Liver (tissue), 9 donors: ENCODE results near the gene AATK. TPM values are rescaled to one million over a fixed set of nuclear protein-coding genes. Genes with fewer than 3 reads are reported as not detected.

Experiments used
- DNase-seq: peaks from one replicate; pipeline ENCODE4 v3.0.0-alpha.2; 2017; ENCODE audit warnings: low spot score
- H3K27ac ChIP-seq, 2 donors: one replicate each; pipeline ENCODE4 v1.7.0; 2013; ENCODE audit warnings: inconsistent platforms in 2 of 2, low read length in 2 of 2, control low read depth in 1 of 2, low read depth in 1 of 2, mild to moderate bottlenecking in 1 of 2
- H3K27me3 ChIP-seq, 4 donors: one replicate each; pipeline versions ENCODE4 v1.6.1 to v1.7.0; 2013; ENCODE audit warnings: low read length in 3 of 4, inconsistent platforms in 1 of 4, mild to moderate bottlenecking in 1 of 4, moderate library complexity in 1 of 4; ENCODE audit not compliant: control insufficient read depth in 4 of 4, insufficient read depth in 4 of 4
- H3K36me3 ChIP-seq, 4 donors: one replicate each; pipeline versions ENCODE4 v1.6.1 to v1.7.0; 2013; ENCODE audit warnings: low read length in 3 of 4, mild to moderate bottlenecking in 3 of 4, low read depth in 1 of 4, moderate library complexity in 1 of 4; ENCODE audit not compliant: control insufficient read depth in 4 of 4, insufficient read depth in 3 of 4
- H3K4me1 ChIP-seq, 4 donors: one replicate each; pipeline versions ENCODE4 v1.6.1 to v1.7.0; 2013; ENCODE audit warnings: low read length in 3 of 4, mild to moderate bottlenecking in 3 of 4, moderate library complexity in 1 of 4; ENCODE audit not compliant: control insufficient read depth in 4 of 4, insufficient read depth in 4 of 4
- H3K4me3 ChIP-seq, 3 donors: one replicate each; pipeline versions ENCODE4 v1.6.1 to v1.7.0; 2013; ENCODE audit warnings: low read length in 3 of 3, control low read depth in 1 of 3, low read depth in 1 of 3, mild to moderate bottlenecking in 1 of 3
- H3K9ac ChIP-seq, 2 donors: one replicate each; pipeline ENCODE4 v1.7.0; 2013; ENCODE audit warnings: low read length in 2 of 2, mild to moderate bottlenecking in 2 of 2, moderate library complexity in 2 of 2, control low read depth in 1 of 2, low read depth in 1 of 2
- H3K9me3 ChIP-seq, 4 donors: one replicate each; pipeline versions ENCODE4 v1.6.1 to v1.7.0; 2013; ENCODE audit warnings: low read length in 3 of 4; ENCODE audit not compliant: control insufficient read depth in 4 of 4
- CTCF ChIP-seq: fragments of 150-350 bp; IDR thresholded peaks from 2 replicates; pipeline ENCODE4 v1.5.1; 2017; ENCODE audit warnings: improper control_type of control experiment, low read depth, low read length; ENCODE audit not compliant: missing input control
- EGR1 ChIP-seq, 2 donors: IDR thresholded peaks; 2 replicates each; pipeline ENCODE4 v1.6.1; 2016 to 2018; ENCODE audit warnings: antibody characterized with exemption in 2 of 2, low read depth in 2 of 2
- FOXA1 ChIP-seq: IDR thresholded peaks from 2 replicates; pipeline ENCODE4 v1.6.1; 2016; ENCODE audit warnings: antibody characterized with exemption
- FOXA2 ChIP-seq: IDR thresholded peaks from 2 replicates; pipeline ENCODE4 v1.6.1; 2016; ENCODE audit warnings: antibody characterized with exemption
- GABPA ChIP-seq, 2 donors: IDR thresholded peaks in 1 of 2; conservative IDR thresholded peaks in 1 of 2; 2 replicates each; pipeline ENCODE4 v1.6.1; 2016; ENCODE audit warnings: antibody characterized with exemption in 2 of 2, mild to moderate bottlenecking in 1 of 2, moderate library complexity in 1 of 2
- HNF4A ChIP-seq, 2 donors: conservative IDR thresholded peaks; 2 replicates each; pipeline ENCODE4 v1.6.1; 2016; ENCODE audit warnings: antibody characterized with exemption in 2 of 2, mild to moderate bottlenecking in 2 of 2
- HNF4G ChIP-seq: IDR thresholded peaks from 2 replicates; pipeline ENCODE4 v1.6.1; 2016; ENCODE audit warnings: antibody characterized with exemption
- JUND ChIP-seq, 2 donors: IDR thresholded peaks; 2 replicates each; pipeline ENCODE4 v1.6.1; 2016; ENCODE audit warnings: antibody characterized with exemption in 2 of 2
- NR2F2 ChIP-seq: IDR thresholded peaks from 2 replicates; pipeline ENCODE4 v1.6.1; 2016; ENCODE audit warnings: antibody characterized with exemption
- RAD21 ChIP-seq, 2 donors: IDR thresholded peaks; 2 replicates each; pipeline ENCODE4 v1.6.1; 2016; ENCODE audit warnings: antibody characterized with exemption in 2 of 2, mild to moderate bottlenecking in 2 of 2
- REST ChIP-seq: IDR thresholded peaks from 2 replicates; pipeline ENCODE4 v1.6.1; 2016; ENCODE audit warnings: antibody characterized with exemption, mild to moderate bottlenecking
- RXRA ChIP-seq, 2 donors: IDR thresholded peaks; 2 replicates each; pipeline ENCODE4 v1.6.1; 2017 to 2018; ENCODE audit warnings: antibody characterized with exemption in 2 of 2, mild to moderate bottlenecking in 1 of 2
- SP1 ChIP-seq: IDR thresholded peaks from 2 replicates; pipeline ENCODE4 v1.6.1; 2018; ENCODE audit warnings: antibody characterized with exemption, mild to moderate bottlenecking
- TAF1 ChIP-seq: conservative IDR thresholded peaks from 2 replicates; pipeline ENCODE4 v1.6.1; 2016; ENCODE audit warnings: antibody characterized with exemption, mild to moderate bottlenecking
- YY1 ChIP-seq: IDR thresholded peaks from 2 replicates; pipeline ENCODE4 v1.6.1; 2016; ENCODE audit warnings: antibody characterized with exemption, mild to moderate bottlenecking
- WGBS: extraction: QIAGEN DNeasy Blood & Tissue Kit; methylation state at CpG from one replicate; pipeline ENCODE4 v1.1.7; 2013; 5-methylcytosine and 5-hydroxymethylcytosine counted together
- polyA plus RNA-seq, 2 donors: library from polyadenylated mRNA; stranded (reverse) in 1 of 2; unstranded in 1 of 2; fragments of 200-250 nt in 1 of 2; fragments of >200 nt in 1 of 2; fragmentation: Nextera tagmentation in 1 of 2; extraction: Ambion mirVana in 1 of 2; gene quantifications; one replicate each; pipeline versions ENCODE4 v1.2.1 to v1.2.3, GENCODE V29; 2013 to 2015
- total RNA-seq, 2 donors: library from RNA; depleted of rRNA; stranded (reverse); fragments of >200 nt; gene quantifications; one replicate each; pipeline ENCODE4 v1.2.3, GENCODE V29; 2014
- TF ChIP-seq, protein P1 (sequence below): IDR thresholded peaks from 2 replicates; pipeline ENCODE4 v1.6.1; 2016; ENCODE audit warnings: antibody characterized with exemption
- TF ChIP-seq, protein P2 (sequence below): IDR thresholded peaks from 2 replicates; pipeline ENCODE4 v1.6.1; 2016; ENCODE audit warnings: antibody characterized with exemption
- donor health status: healthy.
- donor health status: healthy.
- donor health status: healthy.
- donor health status: healthy.
- donor health status: healthy.

Gene AATK
- total and polyA plus RNA-seq, 4 donors, result 0.24 to 2.3 (median 0.62) TPM

DNA sequence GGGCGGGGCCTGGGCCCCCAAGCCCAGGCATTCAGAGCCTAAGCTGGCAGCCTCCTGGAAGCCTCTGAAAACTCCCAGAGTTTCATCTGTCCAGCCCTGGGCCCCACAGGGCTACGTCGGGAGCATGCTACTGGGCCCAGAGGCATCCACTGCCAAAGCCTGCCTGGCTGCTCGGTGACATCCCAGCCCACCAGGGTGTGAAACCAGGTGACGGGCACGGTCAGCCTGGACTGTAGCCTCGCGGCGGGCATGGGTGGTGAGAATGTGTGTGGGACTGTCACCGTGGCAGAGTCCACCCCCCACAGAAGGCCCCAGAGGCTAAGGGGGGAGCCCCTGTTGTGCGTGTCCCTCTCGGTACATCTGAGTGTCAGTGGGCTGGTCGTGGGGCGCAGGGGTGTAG, 25.6 kb upstream of the AATK start (continued):
- TF ChIP-seq SP1 (no peak), NR2F2 (no peak), YY1 (no peak), RXRA (IDR thresholded peaks at IDR 0.05) (no peak)

GRCh38 chr17:81191116-81191515, 25.1 kb upstream of the AATK start:
- Histone ChIP-seq H3K27me3 (no peaks in the 10 kb centered on the region), H3K4me1 (no peaks in the 10 kb centered on the region), H3K27ac (no peak overlapping the region), H3K4me3 (no peak overlapping the region), H3K9me3 (no peaks in the 10 kb centered on the region), H3K9ac (no peak overlapping the region), H3K36me3 (no peaks in the 10 kb centered on the region)
- TF ChIP-seq CTCF, result no peak
- no peak for TF ChIP-seq RAD21 (IDR thresholded peaks at IDR 0.05)
- no peak for TF ChIP-seq FOXA2
- TF ChIP-seq YY1, result no peak
- TF ChIP-seq NR2F2, result no peak
- no peak for TF ChIP-seq TAF1
- TF ChIP-seq HNF4A (conservative IDR thresholded peaks at IDR 0.05), result no peak
- TF ChIP-seq EGR1 (IDR thresholded peaks at IDR 0.05; ENCODE audit: low read depth in 2 of 2), result no peak
- no peak for TF ChIP-seq HNF4G
- TF ChIP-seq RXRA (IDR thresholded peaks at IDR 0.05), result no peak
- TF ChIP-seq SP1, result no peak
- no peak for TF ChIP-seq JUND (IDR thresholded peaks at IDR 0.05)
- no peak for TF ChIP-seq FOXA1
- TF ChIP-seq REST, result no peak
- TF ChIP-seq GABPA (IDR thresholded peaks at IDR 0.05 in 1 of 2, conservative IDR thresholded peaks at IDR 0.05 in 1 of 2), result no peak
- WGBS, result 94% methylated on average over 20 of the region's 20 CpGs
- DNase-seq, result no peak

DNA sequence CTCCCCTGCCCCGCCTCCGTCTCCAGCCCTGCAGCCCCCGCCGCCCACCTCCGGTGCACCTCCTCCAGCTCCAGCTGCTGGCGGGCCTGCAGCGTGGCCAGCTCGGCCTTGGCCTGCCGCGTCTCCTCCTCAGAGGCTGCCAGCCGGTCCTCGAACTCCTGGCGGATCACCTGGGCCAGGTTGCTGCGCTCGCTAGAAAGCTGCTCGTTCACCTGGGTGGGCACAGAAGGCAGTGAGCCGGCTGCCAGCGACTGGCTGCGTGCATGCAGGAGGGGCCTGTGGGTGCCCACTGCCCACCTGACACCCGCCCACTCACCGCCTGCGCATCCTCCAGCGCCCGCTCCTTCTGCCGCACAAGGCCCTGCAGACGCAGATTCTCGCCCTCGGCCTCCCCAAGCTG, 24.6 kb upstream of the AATK start:
- DNase-seq, result no peak
- H3K27ac ChIP-seq, result no peak overlapping the region
- H3K36me3 ChIP-seq, result no peaks in the 10 kb centered on the region
- WGBS, result 98% methylated on average over 28 of the region's 28 CpGs
- H3K9me3 ChIP-seq, result no peaks in the 10 kb centered on the region
- H3K4me1 ChIP-seq, result no peaks in the 10 kb centered on the region
- H3K27me3 ChIP-seq, result no peaks in the 10 kb centered on the region
- H3K9ac ChIP-seq, result no peak overlapping the region
- no peak overlapping the region for H3K4me3 ChIP-seq
- TF ChIP-seq HNF4G (no peak), TAF1 (no peak), RXRA (IDR thresholded peaks at IDR 0.05) (no peak), EGR1 (IDR thresholded peaks at IDR 0.05; ENCODE audit: low read depth in 2 of 2) (no peak), SP1 (no peak), REST (no peak), RAD21 (IDR thresholded peaks at IDR 0.05) (no peak), FOXA1 (no peak), JUND (IDR thresholded peaks at IDR 0.05) (no peak), YY1 (no peak), HNF4A (conservative IDR thresholded peaks at IDR 0.05) (no peak)
- TF ChIP-seq, protein P1, sequence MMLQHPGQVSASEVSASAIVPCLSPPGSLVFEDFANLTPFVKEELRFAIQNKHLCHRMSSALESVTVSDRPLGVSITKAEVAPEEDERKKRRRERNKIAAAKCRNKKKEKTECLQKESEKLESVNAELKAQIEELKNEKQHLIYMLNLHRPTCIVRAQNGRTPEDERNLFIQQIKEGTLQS, result no peak
- TF ChIP-seq, protein P2, sequence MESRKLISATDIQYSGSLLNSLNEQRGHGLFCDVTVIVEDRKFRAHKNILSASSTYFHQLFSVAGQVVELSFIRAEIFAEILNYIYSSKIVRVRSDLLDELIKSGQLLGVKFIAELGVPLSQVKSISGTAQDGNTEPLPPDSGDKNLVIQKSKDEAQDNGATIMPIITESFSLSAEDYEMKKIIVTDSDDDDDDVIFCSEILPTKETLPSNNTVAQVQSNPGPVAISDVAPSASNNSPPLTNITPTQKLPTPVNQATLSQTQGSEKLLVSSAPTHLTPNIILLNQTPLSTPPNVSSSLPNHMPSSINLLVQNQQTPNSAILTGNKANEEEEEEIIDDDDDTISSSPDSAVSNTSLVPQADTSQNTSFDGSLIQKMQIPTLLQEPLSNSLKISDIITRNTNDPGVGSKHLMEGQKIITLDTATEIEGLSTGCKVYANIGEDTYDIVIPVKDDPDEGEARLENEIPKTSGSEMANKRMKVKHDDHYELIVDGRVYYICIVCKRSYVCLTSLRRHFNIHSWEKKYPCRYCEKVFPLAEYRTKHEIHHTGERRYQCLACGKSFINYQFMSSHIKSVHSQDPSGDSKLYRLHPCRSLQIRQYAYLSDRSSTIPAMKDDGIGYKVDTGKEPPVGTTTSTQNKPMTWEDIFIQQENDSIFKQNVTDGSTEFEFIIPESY, result no peak
